NCI-H1694 treated with DMSO at 0.1 percent for 48 hours (cell line): Measurements from ENCODE around the gene KRT17.
"Not testable (repeated sequence)": the region's sequence is repeated elsewhere in the genome, so short reads cannot be mapped to it uniquely, and the experiment has no call there.

Experiments
- DNase-seq: peaks from one replicate; lab custom pipeline; 2025; lab: John Stamatoyannopoulos, UW

Gene KRT17

GRCh38 chr17:41634639-41635038 lies 10.3 kb upstream of the KRT17 start:
- no peak for DNase-seq

DNA sequence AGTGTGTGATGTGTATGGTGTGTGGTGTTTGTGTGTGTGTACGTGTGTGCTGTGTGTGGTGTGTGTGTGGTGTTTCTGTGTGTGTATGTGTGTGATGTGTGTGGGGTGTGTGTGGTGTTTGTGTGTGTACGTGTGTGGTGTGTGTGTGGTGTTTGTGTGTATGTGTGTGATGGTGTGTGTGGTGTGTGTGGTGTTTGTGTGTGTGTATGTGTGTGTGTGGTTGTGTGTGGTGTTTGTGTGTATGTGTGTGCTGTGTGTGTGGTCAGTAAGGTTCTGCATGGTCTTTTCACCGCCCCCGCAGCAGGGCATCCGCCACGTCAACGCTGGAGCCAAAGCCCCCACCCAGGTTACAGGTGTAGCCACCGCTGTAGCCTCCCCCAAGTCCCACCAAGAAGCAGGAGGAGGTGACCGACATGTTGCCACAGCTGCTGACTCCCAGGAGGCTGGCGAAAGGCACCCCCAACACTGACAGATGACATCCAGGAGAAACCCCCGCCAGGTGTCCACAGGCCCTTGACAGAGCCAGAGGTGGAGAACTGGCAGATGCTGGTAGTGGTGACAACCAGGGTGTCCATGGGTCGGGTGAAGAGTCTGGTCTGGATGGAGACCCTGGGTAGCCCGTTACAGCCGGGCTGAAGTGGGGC lies 9.3 kb upstream of the KRT17 start:
- DNase-seq, result no peak

GRCh38 chr17:41632482-41633105 lies 8.2 kb upstream of the KRT17 start:
- DNase-seq, result no peak

- no peak for DNase-seq
Observed at GRCh38 chr17:41631898-41632285, 7.5 kb upstream of the KRT17 start.

- no peak for DNase-seq
Observed at GRCh38 chr17:41631025-41631897, 6.9 kb upstream of the KRT17 start.

DNA sequence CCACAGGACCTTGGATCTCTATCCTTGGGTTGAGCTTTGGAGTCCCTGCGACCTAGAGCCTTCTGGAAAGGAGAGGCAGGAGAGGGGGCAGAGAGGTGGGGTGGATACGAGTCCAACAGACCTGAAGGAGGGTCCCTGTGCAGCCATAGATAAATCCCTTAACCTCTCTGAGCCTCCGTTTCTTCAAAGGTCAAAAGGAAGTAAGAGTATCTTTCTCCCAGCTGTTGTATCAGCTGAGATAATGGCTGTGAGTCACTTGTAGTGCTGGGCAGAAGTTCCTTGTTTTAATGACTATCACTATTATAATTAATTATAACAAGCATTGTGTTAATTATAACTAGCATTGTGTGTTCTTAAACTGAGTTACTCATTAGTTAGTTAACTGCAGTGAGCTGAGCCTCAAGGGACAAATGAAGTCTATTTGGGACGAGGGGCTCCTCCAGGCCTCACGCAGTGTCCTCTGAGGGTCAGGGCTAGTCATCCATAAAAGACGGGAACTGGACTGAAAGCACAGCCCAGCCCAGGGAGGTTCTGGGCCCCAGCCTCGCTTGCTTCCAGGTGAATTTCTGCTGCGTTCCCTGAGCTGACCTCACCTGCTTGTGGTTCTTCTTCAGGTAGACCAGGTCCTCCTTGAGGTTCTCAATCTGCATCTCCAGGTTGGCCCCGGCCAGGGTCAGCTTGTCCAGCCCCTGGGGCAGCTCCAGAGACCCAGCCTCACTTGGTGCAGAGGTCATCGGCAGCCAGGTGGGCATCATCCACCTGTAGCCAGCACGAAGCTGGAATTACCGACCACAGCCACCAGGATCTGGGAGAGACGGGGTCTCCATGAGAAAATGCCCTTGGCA lies 5.7 kb upstream of the KRT17 start:
- no peak for DNase-seq

- no peak for DNase-seq
Observed at GRCh38 chr17:41629316-41629715, 4.9 kb upstream of the KRT17 start.

GRCh38 chr17:41628621-41629255 lies 4.4 kb upstream of the KRT17 start:
- not testable (repeated sequence) for DNase-seq

DNA sequence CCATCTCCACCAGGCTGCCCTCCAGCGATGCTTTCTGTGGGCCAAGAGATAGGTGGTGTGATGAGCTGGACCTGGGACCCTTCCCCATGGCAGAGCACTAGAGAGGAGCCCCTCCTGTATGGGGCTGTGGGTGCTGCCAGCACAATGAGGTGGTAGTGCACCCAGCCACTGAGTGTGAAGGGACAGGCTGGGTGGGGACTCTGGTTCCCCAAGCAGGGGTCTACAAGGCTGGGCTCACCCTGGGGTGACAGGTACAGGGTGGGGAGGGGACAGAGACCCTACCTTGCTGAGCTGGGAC lies 3.6 kb upstream of the KRT17 start:
- not testable (repeated sequence) for DNase-seq

GRCh38 chr17:41627316-41628072 lies 3.1 kb upstream of the KRT17 start:
- DNase-seq, result no peak

DNA sequence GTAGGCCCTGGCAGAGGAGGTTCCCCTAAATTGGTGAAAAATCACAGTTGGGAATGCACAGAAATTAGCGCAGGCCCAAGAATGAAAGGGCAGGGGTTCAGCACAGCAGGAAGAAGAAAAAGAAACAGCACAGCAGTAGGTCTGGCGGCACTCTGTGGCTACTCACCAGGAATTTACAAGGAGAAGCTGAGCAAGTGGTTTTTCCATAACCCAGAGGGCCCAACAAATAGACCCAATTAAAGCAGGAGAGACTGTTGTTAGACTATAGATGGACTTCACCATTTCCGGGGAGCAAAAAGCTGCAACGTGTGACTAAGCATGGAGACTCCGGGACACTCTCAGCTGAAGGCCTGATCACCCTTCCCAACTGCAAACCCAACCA lies 2.5 kb upstream of the KRT17 start:
- DNase-seq, result not testable (repeated sequence)

DNA sequence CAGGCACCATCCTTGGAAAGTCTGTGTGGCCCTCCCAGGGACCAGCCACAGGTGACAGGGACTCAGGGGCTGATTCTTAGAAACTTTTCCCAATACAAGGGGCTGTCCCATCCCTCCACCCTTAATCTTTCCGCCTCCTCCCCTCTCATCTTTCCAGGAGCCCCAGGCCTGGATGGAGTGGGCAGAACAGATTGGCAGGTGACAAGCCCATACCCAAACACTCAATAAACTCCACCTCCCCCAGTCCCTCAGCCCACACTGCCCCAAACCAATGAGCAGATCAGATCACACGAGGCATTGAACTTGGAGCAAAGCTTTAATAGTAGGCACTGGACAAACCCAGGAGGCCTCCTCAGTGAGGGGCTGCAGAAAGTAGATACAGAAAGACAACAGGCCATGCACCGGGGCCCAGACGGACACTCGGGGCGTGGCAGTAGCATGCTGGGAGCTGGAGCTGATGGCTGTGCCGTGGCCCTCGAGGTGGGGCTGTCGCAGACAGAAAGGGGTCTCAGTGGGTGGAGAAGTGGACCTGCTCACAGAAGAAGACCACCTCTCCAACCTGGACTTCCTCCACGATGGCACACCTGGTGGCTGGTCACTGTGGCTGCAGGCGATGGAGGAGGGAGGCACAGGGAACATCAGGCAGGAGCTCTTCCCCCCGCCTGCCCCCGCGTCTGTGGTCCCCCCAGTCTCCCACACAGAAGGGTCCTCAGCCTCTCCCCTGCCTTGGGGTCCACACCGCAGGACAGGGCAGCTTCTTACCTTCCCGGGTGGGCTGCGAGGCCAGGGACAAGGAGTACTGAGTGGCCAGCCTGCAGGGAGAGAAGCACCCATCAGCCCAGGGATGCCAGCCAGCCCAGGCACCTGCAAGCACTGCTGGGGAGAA lies 1.9 kb upstream of the KRT17 start:
- DNase-seq, result not testable (repeated sequence)

DNA sequence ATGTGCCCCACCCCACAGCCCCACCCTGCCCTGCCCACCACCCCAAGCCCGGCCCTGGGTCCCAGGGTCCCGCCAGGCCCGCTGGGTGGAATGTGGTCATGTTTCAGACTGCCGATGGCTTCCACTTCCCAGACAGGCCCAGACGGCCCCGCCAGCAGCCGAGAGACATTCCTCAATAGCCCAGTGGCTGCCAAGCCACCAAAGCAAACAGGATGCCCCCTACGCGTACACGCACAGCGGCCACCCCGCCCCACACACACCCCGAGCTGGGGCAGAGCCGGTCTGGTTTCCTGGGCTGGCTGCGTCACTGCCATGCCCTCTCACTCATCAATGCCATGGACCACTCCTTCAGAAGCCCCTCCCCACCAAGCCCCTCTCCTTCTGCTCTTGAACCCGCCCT lies 1.2 kb upstream of the KRT17 start:
- no peak for DNase-seq

DNA sequence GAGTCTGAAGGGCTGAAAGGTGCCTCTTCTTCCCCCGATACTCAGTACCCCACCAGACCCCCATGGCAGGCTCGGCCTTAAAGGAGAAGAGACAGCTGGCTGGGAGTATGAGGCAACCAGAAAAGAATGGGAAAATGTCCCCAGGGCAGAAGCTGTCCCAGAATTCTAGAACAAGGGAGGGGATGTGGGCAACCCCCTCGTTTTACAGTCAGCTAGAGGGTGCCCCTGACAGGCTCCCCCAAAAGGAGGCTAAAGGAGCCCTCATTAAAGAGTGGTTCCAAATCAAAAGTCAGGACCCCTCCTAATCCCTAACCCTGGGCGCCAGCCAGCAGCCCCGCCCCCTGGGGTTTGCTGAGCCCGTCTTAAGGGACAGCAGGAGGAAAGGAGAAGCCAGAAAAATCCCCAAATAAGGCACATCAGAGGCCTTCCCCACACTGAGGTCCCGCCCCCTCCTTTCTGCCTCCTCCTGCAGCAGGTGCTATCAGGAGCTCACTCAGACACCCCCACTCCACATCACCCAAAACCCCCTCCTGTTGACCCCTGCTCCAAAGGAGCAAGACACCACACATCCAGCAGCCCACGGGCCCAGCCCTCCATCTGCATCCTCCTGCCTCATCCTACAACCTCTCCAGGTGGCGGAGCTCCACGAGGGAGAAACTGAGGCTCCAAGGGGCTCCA lies 1.1 kb downstream of the KRT17 start:
- DNase-seq, result not testable (repeated sequence)

DNA sequence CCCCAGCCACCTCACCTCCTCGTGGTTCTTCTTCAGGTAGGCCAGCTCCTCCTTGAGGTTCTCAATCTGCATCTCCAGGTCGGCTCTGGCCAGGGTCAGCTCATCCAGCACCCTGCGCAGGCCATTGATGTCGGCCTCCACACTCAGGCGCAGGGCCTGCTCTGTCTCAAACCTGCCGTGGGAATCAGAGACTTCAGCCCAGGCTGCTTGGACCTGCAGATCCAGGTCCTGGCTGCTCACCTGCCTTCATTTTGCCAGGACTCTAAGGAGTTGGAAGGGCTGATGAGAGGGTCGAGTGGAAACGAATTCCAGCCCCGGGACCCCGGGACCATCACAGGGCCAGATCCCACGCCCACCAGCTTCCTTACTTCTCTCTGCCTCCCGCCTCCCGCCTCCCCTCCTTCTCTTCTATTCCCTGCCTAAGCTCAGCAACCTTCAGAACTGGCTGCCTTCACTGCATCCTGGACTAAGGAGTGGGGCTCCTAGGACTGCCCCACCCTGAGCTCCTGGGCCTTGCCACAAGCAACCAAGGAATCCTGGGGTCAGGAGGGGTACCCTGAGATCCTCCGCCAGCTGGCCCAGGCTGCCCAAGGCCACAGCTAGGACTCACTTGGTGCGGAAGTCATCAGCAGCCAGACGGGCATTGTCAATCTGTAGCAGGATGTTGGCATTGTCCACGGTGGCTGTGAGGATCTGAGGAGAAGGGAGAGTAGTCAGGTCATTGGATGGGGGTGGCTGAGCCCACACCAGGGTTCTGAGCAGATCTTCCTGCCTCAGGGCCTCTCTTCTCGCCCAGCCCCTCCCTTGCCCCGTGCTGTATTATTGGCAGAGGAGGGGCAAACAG lies 1.8 kb downstream of the KRT17 start:
- DNase-seq, result not testable (repeated sequence)

DNA sequence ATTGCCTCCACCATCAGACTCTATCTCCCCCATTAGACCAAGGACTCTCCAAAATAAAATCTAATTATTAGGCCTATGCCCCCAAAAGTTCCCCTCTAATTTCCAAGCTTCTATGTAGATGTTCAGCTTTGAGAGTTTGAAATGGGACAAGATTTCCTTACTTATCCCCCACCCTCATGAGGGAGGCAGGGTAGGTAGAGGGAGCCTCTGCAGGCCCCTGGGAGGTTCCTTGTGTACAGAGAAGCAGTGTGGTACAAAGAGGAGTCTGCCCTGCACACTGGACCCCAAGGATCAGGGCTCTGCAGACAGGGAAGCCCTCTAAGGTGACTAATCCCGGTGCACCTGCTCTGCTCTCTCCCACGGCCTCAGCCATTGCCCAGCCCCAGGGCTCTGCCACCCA lies 2.5 kb downstream of the KRT17 start:
- DNase-seq, result no peak

DNA sequence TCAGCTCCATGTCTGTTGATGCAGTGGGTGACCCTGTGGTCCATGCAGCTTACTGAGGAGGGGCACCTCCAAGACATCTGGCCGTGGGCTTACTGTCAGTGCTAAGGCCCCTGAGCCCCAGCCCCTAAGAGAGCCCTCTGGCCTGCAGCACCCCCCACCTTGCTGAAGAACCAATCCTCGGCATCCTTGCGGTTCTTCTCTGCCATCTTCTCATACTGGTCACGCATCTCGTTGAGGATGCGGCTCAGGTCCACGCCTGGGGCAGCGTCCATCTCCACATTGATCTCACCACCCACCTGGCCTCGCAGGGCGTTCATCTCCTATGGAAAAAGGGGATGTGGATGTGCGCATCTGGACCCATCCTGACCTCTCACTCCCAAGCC lies 2.9 kb downstream of the KRT17 start:
- DNase-seq, result not testable (repeated sequence)

DNA sequence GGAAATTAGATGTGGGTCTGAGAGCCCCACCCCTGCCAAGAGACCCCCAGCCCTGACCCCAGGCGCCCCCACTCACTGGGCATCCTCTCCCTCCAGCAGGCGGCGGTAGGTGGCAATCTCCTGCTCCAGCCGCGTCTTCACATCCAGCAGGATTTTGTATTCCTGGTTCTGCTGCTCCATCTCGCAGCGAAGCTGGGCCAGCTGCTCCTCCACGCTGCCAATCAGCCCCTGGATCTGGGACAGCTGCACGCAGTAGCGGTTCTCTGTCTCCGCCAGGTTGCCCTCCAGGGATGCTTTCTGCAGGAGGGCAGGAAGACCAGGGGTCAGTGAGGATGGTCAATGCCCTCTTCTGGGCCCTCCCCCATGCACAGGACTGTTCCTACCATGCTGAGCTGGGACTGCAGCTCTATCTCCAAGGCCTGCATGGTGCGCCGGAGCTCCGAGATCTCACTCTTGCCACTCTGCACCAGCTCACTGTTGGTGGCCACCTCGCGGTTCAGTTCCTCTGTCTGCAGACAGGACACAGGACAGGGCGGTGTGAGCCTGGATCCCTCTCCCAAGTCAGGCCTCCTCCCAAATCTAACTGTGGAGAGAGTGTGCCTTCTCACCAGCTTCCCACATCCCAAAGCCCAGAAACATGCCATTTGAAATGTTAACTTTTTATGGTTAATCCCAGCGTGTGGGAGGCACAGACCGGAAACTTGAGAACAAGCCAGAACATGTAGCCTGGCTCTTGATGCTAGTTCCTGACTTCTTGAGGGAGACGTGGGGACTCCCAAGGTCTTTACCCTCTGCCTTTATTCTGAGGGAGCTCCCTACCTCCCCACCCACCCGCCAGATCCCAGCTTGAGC lies 3.6 kb downstream of the KRT17 start:
- DNase-seq, result no peak
